22Rv1 (cell line): ENCODE data around the gene THOP1.

Experiments used
- ZFX ChIP-seq: fragments of 450-650 bp; IDR thresholded peaks from 2 replicates; pipeline ENCODE4 v1.6.1; 2017; ENCODE audit warnings: antibody characterized with exemption, borderline replicate concordance
- TF ChIP-seq, protein P1 (sequence below): fragments of 450-650 bp; IDR thresholded peaks from 2 replicates; pipeline ENCODE4 v1.5.1; 2017; ENCODE audit warnings: mild to moderate bottlenecking

DNA sequence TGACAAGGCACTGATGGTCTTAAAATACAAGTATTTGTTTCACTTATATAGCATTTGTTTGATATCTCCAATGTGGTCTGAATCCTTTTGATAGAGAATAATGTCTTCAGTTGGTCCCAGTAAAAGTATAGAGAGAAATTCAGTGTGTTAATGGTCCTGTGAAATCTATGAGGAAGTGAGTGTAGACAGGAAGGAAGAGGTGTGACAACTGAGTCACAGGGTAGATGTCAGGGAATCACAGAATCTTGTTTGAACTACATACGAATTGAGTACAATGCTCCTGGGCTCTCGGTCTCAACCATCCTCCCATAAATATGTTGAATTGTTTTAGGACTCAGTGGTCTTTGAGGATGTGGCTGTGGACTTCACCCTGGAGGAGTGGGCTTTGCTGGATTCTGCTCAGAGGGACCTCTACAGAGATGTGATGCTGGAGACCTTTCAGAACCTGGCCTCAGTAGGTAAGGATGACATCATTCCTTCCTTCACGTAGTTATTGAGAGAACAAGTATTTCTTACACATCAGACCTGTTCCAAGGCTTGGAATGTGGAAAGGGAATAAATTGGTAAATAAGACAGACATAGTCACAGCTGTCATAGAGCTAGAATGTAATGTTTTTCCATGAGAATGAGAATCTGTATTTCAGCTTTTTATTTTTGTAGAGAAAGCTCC lies 65.1 kb downstream of the THOP1 start:
- TF ChIP-seq, protein P1, sequence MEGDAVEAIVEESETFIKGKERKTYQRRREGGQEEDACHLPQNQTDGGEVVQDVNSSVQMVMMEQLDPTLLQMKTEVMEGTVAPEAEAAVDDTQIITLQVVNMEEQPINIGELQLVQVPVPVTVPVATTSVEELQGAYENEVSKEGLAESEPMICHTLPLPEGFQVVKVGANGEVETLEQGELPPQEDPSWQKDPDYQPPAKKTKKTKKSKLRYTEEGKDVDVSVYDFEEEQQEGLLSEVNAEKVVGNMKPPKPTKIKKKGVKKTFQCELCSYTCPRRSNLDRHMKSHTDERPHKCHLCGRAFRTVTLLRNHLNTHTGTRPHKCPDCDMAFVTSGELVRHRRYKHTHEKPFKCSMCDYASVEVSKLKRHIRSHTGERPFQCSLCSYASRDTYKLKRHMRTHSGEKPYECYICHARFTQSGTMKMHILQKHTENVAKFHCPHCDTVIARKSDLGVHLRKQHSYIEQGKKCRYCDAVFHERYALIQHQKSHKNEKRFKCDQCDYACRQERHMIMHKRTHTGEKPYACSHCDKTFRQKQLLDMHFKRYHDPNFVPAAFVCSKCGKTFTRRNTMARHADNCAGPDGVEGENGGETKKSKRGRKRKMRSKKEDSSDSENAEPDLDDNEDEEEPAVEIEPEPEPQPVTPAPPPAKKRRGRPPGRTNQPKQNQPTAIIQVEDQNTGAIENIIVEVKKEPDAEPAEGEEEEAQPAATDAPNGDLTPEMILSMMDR, result no peak
- no peak for TF ChIP-seq ZFX
